Measurements from ENCODE around the gene HNRNPA0. TPM values are rescaled to one million over a fixed set of nuclear protein-coding genes. Genes with fewer than 3 reads are reported as not detected.
A peak's percentile ranks its signal among the peaks of the same experiment; 100 is the strongest.
"Not testable (repeated sequence)": the region's sequence is repeated elsewhere in the genome, so short reads cannot be mapped to it uniquely, and the experiment has no call there.

HNRNPA0 gene
- polyA plus RNA-seq, 1 donor from 2014 or later = 80.3 TPM

- Histone ChIP-seq H4K20me1 (ENCODE audit: insufficient read depth) (no peaks in the 10 kb centered on the region), H3K79me2 (replicated peaks; ENCODE audit: insufficient read depth, low read length) (no peaks in the 10 kb centered on the region), H3K9me2 (ENCODE audit: insufficient read depth, low read length) (no peaks in the 10 kb centered on the region), H3K27ac (ENCODE audit: low read length) (no peak overlapping the region), H2AFZ (ENCODE audit: low read depth, low read length) (no peak overlapping the region), H3F3A (ENCODE audit: insufficient read depth, low read length, poor library complexity, severe bottlenecking) (no peaks in the 10 kb centered on the region), H3K27me3 (ENCODE audit: insufficient read depth, low read depth, low read length) (no peaks in the 10 kb centered on the region), H3K4me2 (ENCODE audit: low read length) (no peak overlapping the region), H3K9ac (ENCODE audit: low read length) (no peak overlapping the region), H3K4me3 (ENCODE audit: low read length) (no peak overlapping the region), H3K36me3 (ENCODE audit: insufficient read depth, low read length) (no peaks in the 10 kb centered on the region), H3K9me3 (ENCODE audit: low read length) (no peaks in the 10 kb centered on the region)
- no peak for TF ChIP-seq POLR2AphosphoS5 (IDR thresholded peaks at IDR 0.05)
- no peak for TF ChIP-seq TAF1 (IDR thresholded peaks at IDR 0.05; ENCODE audit: low read depth)
- TF ChIP-seq RAD21 (conservative IDR thresholded peaks at IDR 0.05) = peak; percentile 69
- TF ChIP-seq CTCF (IDR thresholded peaks at IDR 0.05; ENCODE audit: poor library complexity, severe bottlenecking) = peak; percentile 73
- TF ChIP-seq EZH2 (IDR thresholded peaks at IDR 0.05; ENCODE audit: borderline replicate concordance, insufficient read depth, low read length, poor library complexity, severe bottlenecking) = no peak
- no peak for TF ChIP-seq REST (IDR thresholded peaks at IDR 0.05; ENCODE audit: borderline replicate concordance)
- TF ChIP-seq MXI1 (conservative IDR thresholded peaks at IDR 0.05; ENCODE audit: poor library complexity, severe bottlenecking) = no peak
- no peak for TF ChIP-seq EP300 (conservative IDR thresholded peaks at IDR 0.05; ENCODE audit: poor library complexity, severe bottlenecking)
- peak; percentile 81 for TF ChIP-seq SMC3 (conservative IDR thresholded peaks at IDR 0.05; ENCODE audit: poor library complexity)
Observed at GRCh38 chr5:137778772-137779564, 24.8 kb upstream of the HNRNPA0 start.

- not testable (repeated sequence) for H2AFZ ChIP-seq (ENCODE audit: low read depth, low read length); H4K20me1 ChIP-seq (ENCODE audit: insufficient read depth); H3K27me3 ChIP-seq (ENCODE audit: insufficient read depth, low read depth, low read length); H3K4me3 ChIP-seq (ENCODE audit: low read length); H3K9me3 ChIP-seq (ENCODE audit: low read length); H3F3A ChIP-seq (ENCODE audit: insufficient read depth, low read length, poor library complexity, severe bottlenecking); H3K9ac ChIP-seq (ENCODE audit: low read length); H3K27ac ChIP-seq (ENCODE audit: low read length); H3K36me3 ChIP-seq (ENCODE audit: insufficient read depth, low read length); H3K9me2 ChIP-seq (ENCODE audit: insufficient read depth, low read length); H3K79me2 ChIP-seq (replicated peaks; ENCODE audit: insufficient read depth, low read length); H3K4me2 ChIP-seq (ENCODE audit: low read length)
Observed at GRCh38 chr5:137767937-137768336, 13.8 kb upstream of the HNRNPA0 start.
